ENCODE results near the gene CORO2B. TPM values are rescaled to one million over a fixed set of nuclear protein-coding genes. Genes with fewer than 3 reads are reported as not detected.
"Not testable (repeated sequence)": the region's sequence is repeated elsewhere in the genome, so short reads cannot be mapped to it uniquely, and the experiment has no call there.

Gene CORO2B
- total RNA-seq, 1 experiment from 2014 or later, result 0.59 TPM

GRCh38 chr15:68603216-68603595, 24.4 kb downstream of the CORO2B start:
- Histone ChIP-seq H3F3A (ENCODE audit: insufficient read depth, low read depth) (no peaks in the 10 kb centered on the region), H3K4me2 (no peak overlapping the region), H3K27me3 (ENCODE audit: insufficient read depth, low read depth) (no peaks in the 10 kb centered on the region), H3K27ac (no peak overlapping the region), H3K9me3 (ENCODE audit: insufficient read depth, low read depth) (no peaks in the 10 kb centered on the region), H3K36me3 (ENCODE audit: low read depth) (no peaks in the 10 kb centered on the region), H3K4me3 (no peak overlapping the region), H3K79me2 (ENCODE audit: low read depth) (no peaks in the 10 kb centered on the region), H4K20me1 (ENCODE audit: insufficient read depth) (no peaks in the 10 kb centered on the region), H3K4me1 (replicated peaks; ENCODE audit: insufficient read depth) (no peaks in the 10 kb centered on the region), H2AFZ (no peak overlapping the region), H3K9me2 (ENCODE audit: insufficient read depth) (no peaks in the 10 kb centered on the region)
- ChIA-PET CTCF (no interaction called here), POLR2A (ENCODE audit: unreplicated experiment) (no interaction called here)
- intact Hi-C loops (cut with micrococcal nuclease; ENCODE audit: unreplicated experiment), result no loop called here
- TF ChIP-seq CTCF (conservative IDR thresholded peaks at IDR 0.05) (no peak), EZH2 (IDR thresholded peaks at IDR 0.05; ENCODE audit: low read depth) (no peak)
- DNase-seq, result no peak
- no TSS peak for BruUV-seq (replicated peaks)

- Histone ChIP-seq H3K4me1 (replicated peaks; ENCODE audit: insufficient read depth) (no peaks in the 10 kb centered on the region), H3K4me3 (no peak overlapping the region), H4K20me1 (ENCODE audit: insufficient read depth) (no peaks in the 10 kb centered on the region), H3K27ac (no peak overlapping the region), H3K9me3 (ENCODE audit: insufficient read depth, low read depth) (no peaks in the 10 kb centered on the region), H3K9me2 (ENCODE audit: insufficient read depth) (no peaks in the 10 kb centered on the region), H3K4me2 (no peak overlapping the region), H3K79me2 (ENCODE audit: low read depth) (no peaks in the 10 kb centered on the region), H2AFZ (no peak overlapping the region), H3K27me3 (ENCODE audit: insufficient read depth, low read depth) (no peaks in the 10 kb centered on the region), H3F3A (ENCODE audit: insufficient read depth, low read depth) (no peaks in the 10 kb centered on the region), H3K36me3 (ENCODE audit: low read depth) (no peaks in the 10 kb centered on the region)
- DNase-seq, result no peak
- no peak for TF ChIP-seq EZH2 (IDR thresholded peaks at IDR 0.05; ENCODE audit: low read depth)
- TF ChIP-seq CTCF (conservative IDR thresholded peaks at IDR 0.05), result no peak
- intact Hi-C loops (cut with micrococcal nuclease; ENCODE audit: unreplicated experiment), result no loop called here
- POLR2A ChIA-PET (ENCODE audit: unreplicated experiment), result no interaction called here
- CTCF ChIA-PET, result no interaction called here
- BruUV-seq (replicated peaks), result no TSS peak
These were observed 25.2 kb downstream of the CORO2B start for GRCh38 chr15:68603951-68604350.

- H3K9me2 ChIP-seq (ENCODE audit: insufficient read depth); H3K36me3 ChIP-seq (ENCODE audit: low read depth); H4K20me1 ChIP-seq (ENCODE audit: insufficient read depth); H2AFZ ChIP-seq; DNase-seq; H3K4me2 ChIP-seq; H3K79me2 ChIP-seq (ENCODE audit: low read depth); intact Hi-C loops (cut with micrococcal nuclease; ENCODE audit: unreplicated experiment); H3K27ac ChIP-seq; BruUV-seq (replicated peaks); H3K27me3 ChIP-seq (ENCODE audit: insufficient read depth, low read depth); H3K4me3 ChIP-seq; H3F3A ChIP-seq (ENCODE audit: insufficient read depth, low read depth); CTCF ChIA-PET; H3K9me3 ChIP-seq (ENCODE audit: insufficient read depth, low read depth); POLR2A ChIA-PET (ENCODE audit: unreplicated experiment); H3K4me1 ChIP-seq (replicated peaks; ENCODE audit: insufficient read depth): not testable (repeated sequence)
These were observed 26.2 kb downstream of the CORO2B start for GRCh38 chr15:68604840-68605478.

GRCh38 chr15:68606375-68606774, 27.6 kb downstream of the CORO2B start:
- no TSS peak for BruUV-seq (replicated peaks)
- ChIA-PET POLR2A (ENCODE audit: unreplicated experiment) (no interaction called here), CTCF (no interaction called here)
- TF ChIP-seq CTCF (conservative IDR thresholded peaks at IDR 0.05) (no peak), EZH2 (IDR thresholded peaks at IDR 0.05; ENCODE audit: low read depth) (no peak)
- DNase-seq, result no peak
- H3K36me3 ChIP-seq (ENCODE audit: low read depth), result no peaks in the 10 kb centered on the region
- no peak overlapping the region for H3K4me2 ChIP-seq
- no peak overlapping the region for H2AFZ ChIP-seq
- H3K27ac ChIP-seq, result no peak overlapping the region
- no peaks in the 10 kb centered on the region for H3K4me1 ChIP-seq (replicated peaks; ENCODE audit: insufficient read depth)
- H3K9me3 ChIP-seq (ENCODE audit: insufficient read depth, low read depth), result no peaks in the 10 kb centered on the region
- H3K27me3 ChIP-seq (ENCODE audit: insufficient read depth, low read depth), result no peaks in the 10 kb centered on the region
- H3F3A ChIP-seq (ENCODE audit: insufficient read depth, low read depth), result no peaks in the 10 kb centered on the region
- H3K4me3 ChIP-seq, result no peak overlapping the region
- no peaks in the 10 kb centered on the region for H3K79me2 ChIP-seq (ENCODE audit: low read depth)
- intact Hi-C loops (cut with micrococcal nuclease; ENCODE audit: unreplicated experiment), result no loop called here
- no peaks in the 10 kb centered on the region for H3K9me2 ChIP-seq (ENCODE audit: insufficient read depth)
- no peaks in the 10 kb centered on the region for H4K20me1 ChIP-seq (ENCODE audit: insufficient read depth)

All from PC-9 (cell line).